OCI-LY1 (cell line): Measurements from ENCODE around the gene ROR1.

Experiments used
- H2AFZ ChIP-seq: fragments of 200-600 bp; sonication (generic), shearing (Covaris generic); 2 replicates; pipeline ENCODE4 v1.6.0; 2014; ENCODE audit warnings: antibody characterized with exemption, mild to moderate bottlenecking, low read length
- H3F3A ChIP-seq: fragments of 200-600 bp; sonication (generic), shearing (Covaris generic); 2 replicates; pipeline ENCODE4 v1.6.0; 2014; ENCODE audit warnings: mild to moderate bottlenecking, antibody characterized with exemption, low read length, moderate library complexity; ENCODE audit not compliant: insufficient read depth
- H3K27ac ChIP-seq: fragments of 200-600 bp; sonication (generic); 2 replicates; pipeline ENCODE4 v1.5.1; 2014; ENCODE audit warnings: low read length, mixed run types, mild to moderate bottlenecking, low read depth; ENCODE audit not compliant: poor library complexity, severe bottlenecking
- H3K27me3 ChIP-seq: fragments of 200-600 bp; sonication (generic); 2 replicates; pipeline ENCODE4 v1.6.0; 2014; ENCODE audit warnings: antibody characterized with exemption, mild to moderate bottlenecking, low read length, moderate library complexity; ENCODE audit not compliant: insufficient read depth
- H3K36me3 ChIP-seq: fragments of 200-600 bp; sonication (generic); 2 replicates; pipeline ENCODE4 v1.6.1; 2014; ENCODE audit warnings: mild to moderate bottlenecking, antibody characterized with exemption, low read length, moderate library complexity, mixed read lengths; ENCODE audit not compliant: insufficient read depth
- H3K4me1 ChIP-seq: fragments of 200-600 bp; sonication (generic); 2 replicates; pipeline ENCODE4 v1.5.1; 2014; ENCODE audit warnings: mild to moderate bottlenecking, low read length, moderate library complexity; ENCODE audit not compliant: insufficient read depth, severe bottlenecking
- H3K4me2 ChIP-seq: fragments of 200-600 bp; sonication (generic), shearing (Covaris generic); 2 replicates; pipeline ENCODE4 v1.6.1; 2014; ENCODE audit warnings: low read length
- H3K4me3 ChIP-seq: fragments of 200-600 bp; sonication (generic); 2 replicates; pipeline ENCODE4 v1.5.1; 2014; ENCODE audit warnings: low read length, low read depth, mild to moderate bottlenecking, mixed read lengths; ENCODE audit not compliant: poor library complexity, severe bottlenecking
- H3K79me2 ChIP-seq: fragments of 200-600 bp; shearing (Covaris generic); 2 replicates; pipeline ENCODE4 v1.6.1; 2016; ENCODE audit warnings: mixed run types, low read length, mixed read lengths; ENCODE audit not compliant: insufficient read depth
- H3K9ac ChIP-seq: fragments of 200-600 bp; sonication (generic), shearing (Covaris generic); 2 replicates; pipeline ENCODE4 v1.6.1; 2014; ENCODE audit warnings: mild to moderate bottlenecking, low read length, mixed read lengths
- H3K9me2 ChIP-seq: fragments of 200-600 bp; sonication (generic), shearing (Covaris generic); 2 replicates; pipeline ENCODE4 v1.6.1; 2014; ENCODE audit warnings: low read depth, mild to moderate bottlenecking, low read length, mixed read lengths
- H3K9me3 ChIP-seq: fragments of 200-600 bp; shearing (Covaris generic); 2 replicates; pipeline ENCODE4 v1.6.1; 2014; ENCODE audit warnings: low read length, mixed read lengths
- H4K20me1 ChIP-seq: fragments of 200-600 bp; sonication (generic), shearing (Covaris generic); 2 replicates; pipeline ENCODE4 v1.6.0; 2016; ENCODE audit warnings: mild to moderate bottlenecking, low read length; ENCODE audit not compliant: insufficient read depth
- CTCF ChIP-seq: fragments of 200-600 bp; sonication (generic), shearing (Covaris generic); IDR thresholded peaks from 2 replicates; pipeline ENCODE4 v1.5.1; 2017; ENCODE audit warnings: mild to moderate bottlenecking, antibody characterized with exemption, low read length, moderate library complexity, mixed read lengths
- EZH2 ChIP-seq: fragments of 200-600 bp; sonication (generic), shearing (Covaris generic); IDR thresholded peaks from 2 replicates; pipeline ENCODE4 v1.8.0; 2017; ENCODE audit warnings: borderline replicate concordance, mixed run types, mild to moderate bottlenecking, antibody characterized with exemption, low read length, moderate library complexity, mixed read lengths

ROR1 gene

GRCh38 chr1:64107118-64107519, 333.3 kb downstream of the ROR1 start:
- H3K36me3 ChIP-seq = no peaks in the 10 kb centered on the region
- no peak overlapping the region for H3K27ac ChIP-seq
- H2AFZ ChIP-seq = no peak overlapping the region
- no peak overlapping the region for H3K4me3 ChIP-seq
- no peaks in the 10 kb centered on the region for H3K9me2 ChIP-seq
- no peaks in the 10 kb centered on the region for H3K27me3 ChIP-seq
- no peaks in the 10 kb centered on the region for H4K20me1 ChIP-seq
- no peaks in the 10 kb centered on the region for H3F3A ChIP-seq
- no peaks in the 10 kb centered on the region for H3K79me2 ChIP-seq
- H3K9ac ChIP-seq = no peak overlapping the region
- TF ChIP-seq EZH2 (no peak), CTCF (no peak)
- no peak overlapping the region for H3K4me2 ChIP-seq
- no peaks in the 10 kb centered on the region for H3K4me1 ChIP-seq
- H3K9me3 ChIP-seq = no peaks in the 10 kb centered on the region

- H3K9ac ChIP-seq = no peak overlapping the region
- no peaks in the 10 kb centered on the region for H3K36me3 ChIP-seq
- no peaks in the 10 kb centered on the region for H3K79me2 ChIP-seq
- no peaks in the 10 kb centered on the region for H3K27me3 ChIP-seq
- no peak overlapping the region for H3K4me3 ChIP-seq
- H3K27ac ChIP-seq = no peak overlapping the region
- no peaks in the 10 kb centered on the region for H3K9me3 ChIP-seq
- H3K4me2 ChIP-seq = no peak overlapping the region
- no peaks in the 10 kb centered on the region for H3K9me2 ChIP-seq
- H4K20me1 ChIP-seq = no peaks in the 10 kb centered on the region
- TF ChIP-seq CTCF = no peak
- no peak for TF ChIP-seq EZH2
- H3F3A ChIP-seq = no peaks in the 10 kb centered on the region
- H2AFZ ChIP-seq = no peak overlapping the region
- no peaks in the 10 kb centered on the region for H3K4me1 ChIP-seq
Measured at GRCh38 chr1:64107632-64108031, 333.8 kb downstream of the ROR1 start.

GRCh38 chr1:64110924-64111777, 337.3 kb downstream of the ROR1 start:
- no peak overlapping the region for H3K4me3 ChIP-seq
- no peaks in the 10 kb centered on the region for H3K79me2 ChIP-seq
- no peak for TF ChIP-seq EZH2
- no peak for TF ChIP-seq CTCF
- no peaks in the 10 kb centered on the region for H3K4me1 ChIP-seq
- H2AFZ ChIP-seq = no peak overlapping the region
- no peak overlapping the region for H3K27ac ChIP-seq
- H3K9ac ChIP-seq = no peak overlapping the region
- no peaks in the 10 kb centered on the region for H3F3A ChIP-seq
- no peaks in the 10 kb centered on the region for H3K27me3 ChIP-seq
- no peaks in the 10 kb centered on the region for H3K9me2 ChIP-seq
- no peaks in the 10 kb centered on the region for H3K36me3 ChIP-seq
- no peak overlapping the region for H3K4me2 ChIP-seq
- H4K20me1 ChIP-seq = no peaks in the 10 kb centered on the region
- no peaks in the 10 kb centered on the region for H3K9me3 ChIP-seq
